NCI-H82 treated with DMSO at 0.1 percent for 48 hours (cell line): ENCODE data around the gene LRRC8A.
"Not testable (repeated sequence)": the region's sequence is repeated elsewhere in the genome, so short reads cannot be mapped to it uniquely, and the experiment has no call there.

Experiments used
- DNase-seq: peaks from one replicate; lab custom pipeline; 2025; ENCODE audit not compliant: unreplicated experiment; lab: John Stamatoyannopoulos, UW

The LRRC8A gene

GRCh38 chr9:128947527-128948301 lies 65.8 kb downstream of the LRRC8A start, which contains the start of the genes DOLK and NUP188:
Gene DOLK (minus strand): TSS chr9:128947603. CDS start chr9:128947303, 300 bp downstream.
Gene NUP188 (plus strand): TSS chr9:128947699. CDS start chr9:128947720, 21 bp downstream.
- DNase-seq, result peak; percentile 51

- DNase-seq, result not testable (repeated sequence)
Observed at GRCh38 chr9:128961403-128961802, 79.5 kb downstream of the LRRC8A start.
